ENCODE data around the gene CHADL. TPM values are rescaled to one million over a fixed set of nuclear protein-coding genes. Genes with fewer than 3 reads are reported as not detected.

The CHADL gene
- total RNA-seq, 1 experiment from 2014 or later: 0.33 TPM

DNA sequence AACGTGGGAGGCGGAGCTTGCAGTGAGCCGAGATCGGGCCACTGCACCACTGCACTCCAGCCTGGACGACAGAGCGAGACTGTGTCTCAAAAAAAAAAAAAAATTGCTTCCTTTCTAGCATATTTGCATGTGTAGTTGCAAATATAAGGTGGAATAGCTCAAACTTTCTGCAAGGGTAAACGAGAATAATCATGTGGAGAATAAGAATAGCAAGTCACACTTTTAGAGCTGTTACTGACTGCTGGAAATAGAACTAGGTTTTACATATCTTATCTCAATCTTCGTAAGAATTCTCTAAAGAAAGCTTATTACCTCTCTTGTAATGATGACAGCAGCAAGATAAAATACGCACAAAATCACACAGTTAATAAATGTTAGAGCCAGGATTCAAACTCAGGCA is 34.0 kb downstream of the CHADL start:
- H3K4me1 ChIP-seq (ENCODE audit: control insufficient read depth, insufficient read depth, low read length): no peaks in the 10 kb centered on the region
- TF ChIP-seq REST (IDR thresholded peaks at IDR 0.05; ENCODE audit: insufficient read depth in 1 of 2, low read depth in 2 of 2, low read length in 1 of 2): no peak
- no peak for TF ChIP-seq POLR2AphosphoS5 (IDR thresholded peaks at IDR 0.05; ENCODE audit: low read depth, low read length)
- TF ChIP-seq SIN3A (IDR thresholded peaks at IDR 0.05; ENCODE audit: borderline replicate concordance, insufficient read depth, low read depth, low read length): no peak
- no peak for TF ChIP-seq TCF7L2 (IDR thresholded peaks at IDR 0.05; ENCODE audit: low read depth, low read length)
- TF ChIP-seq, protein P1, sequence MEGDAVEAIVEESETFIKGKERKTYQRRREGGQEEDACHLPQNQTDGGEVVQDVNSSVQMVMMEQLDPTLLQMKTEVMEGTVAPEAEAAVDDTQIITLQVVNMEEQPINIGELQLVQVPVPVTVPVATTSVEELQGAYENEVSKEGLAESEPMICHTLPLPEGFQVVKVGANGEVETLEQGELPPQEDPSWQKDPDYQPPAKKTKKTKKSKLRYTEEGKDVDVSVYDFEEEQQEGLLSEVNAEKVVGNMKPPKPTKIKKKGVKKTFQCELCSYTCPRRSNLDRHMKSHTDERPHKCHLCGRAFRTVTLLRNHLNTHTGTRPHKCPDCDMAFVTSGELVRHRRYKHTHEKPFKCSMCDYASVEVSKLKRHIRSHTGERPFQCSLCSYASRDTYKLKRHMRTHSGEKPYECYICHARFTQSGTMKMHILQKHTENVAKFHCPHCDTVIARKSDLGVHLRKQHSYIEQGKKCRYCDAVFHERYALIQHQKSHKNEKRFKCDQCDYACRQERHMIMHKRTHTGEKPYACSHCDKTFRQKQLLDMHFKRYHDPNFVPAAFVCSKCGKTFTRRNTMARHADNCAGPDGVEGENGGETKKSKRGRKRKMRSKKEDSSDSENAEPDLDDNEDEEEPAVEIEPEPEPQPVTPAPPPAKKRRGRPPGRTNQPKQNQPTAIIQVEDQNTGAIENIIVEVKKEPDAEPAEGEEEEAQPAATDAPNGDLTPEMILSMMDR (IDR thresholded peaks at IDR 0.05): no peak
- ChIA-PET POLR2A (no interaction called here), CTCF (interaction anchor here (0.6 kb wide), 1 partner anchor 17 kb away, joined by 4 read pairs; no protein-coding TSS in a partner anchor)
- DNase-seq (ENCODE audit: low read depth, low spot score): no peak
- no peaks in the 10 kb centered on the region; the same call in 1 of the 2 replicates for H3K36me3 ChIP-seq (ENCODE audit: control insufficient read depth, insufficient read depth, low read length)
- H3K9me3 ChIP-seq (ENCODE audit: control insufficient read depth, insufficient read depth, low read depth, low read length): no peaks in the 10 kb centered on the region
- no peaks in the 10 kb centered on the region for H3K27me3 ChIP-seq (ENCODE audit: control insufficient read depth, insufficient read depth, low read length)
- in situ Hi-C loops (cut with HindIII; ENCODE audit: low pct_unique_long_range_greater_than_20kb, low sequenced_read_pairs) (no loop called here), intact Hi-C loops (cut with micrococcal nuclease; ENCODE audit: unreplicated experiment) (no loop called here)
- no peak for ATAC-seq
- no peak overlapping the region for H3K27ac ChIP-seq (ENCODE audit: low read length)
- no peak overlapping the region for H3K4me3 ChIP-seq (ENCODE audit: low read depth in 2 of 2, low read length in 2 of 2)
- BruUV-seq (replicated peaks): TSS peak; percentile 66

GRCh38 chr22:41204992-41205900 is 35.5 kb downstream of the CHADL start, which contains the start of gene L3MBTL2:
Gene L3MBTL2 (plus strand): TSS chr22:41205312. CDS start chr22:41205363, 51 bp downstream.
- H3K9me3 ChIP-seq (ENCODE audit: control insufficient read depth, insufficient read depth, low read depth, low read length): no peaks in the 10 kb centered on the region
- ChIA-PET POLR2A (interaction anchor here (0.5 kb wide), 1 partner anchor 38 kb away, joined by 6 read pairs; no protein-coding TSS in a partner anchor), CTCF (no interaction called here)
- H3K36me3 ChIP-seq (ENCODE audit: control insufficient read depth, insufficient read depth, low read length): no peaks in the 10 kb centered on the region; the same call in 1 of the 2 replicates
- H3K4me1 ChIP-seq (ENCODE audit: control insufficient read depth, insufficient read depth, low read length): no peaks in the 10 kb centered on the region
- in situ Hi-C loops (cut with HindIII; ENCODE audit: low pct_unique_long_range_greater_than_20kb, low sequenced_read_pairs): no loop called here
- H3K4me3 ChIP-seq (ENCODE audit: low read depth in 2 of 2, low read length in 2 of 2): peak within 1 kb of the TSS; percentile 75 to 92
- TSS peak; percentile 94 for BruUV-seq (replicated peaks)
- DNase-seq (ENCODE audit: low read depth, low spot score) (peak; percentile 70), ATAC-seq (peak; percentile 100)
- peak within 1 kb of the TSS; percentile 96 for H3K27ac ChIP-seq (ENCODE audit: low read length)
- intact Hi-C loops (cut with micrococcal nuclease; ENCODE audit: unreplicated experiment): no loop called here
- no peaks in the 10 kb centered on the region for H3K27me3 ChIP-seq (ENCODE audit: control insufficient read depth, insufficient read depth, low read length)
- no peak for TF ChIP-seq TCF7L2 (IDR thresholded peaks at IDR 0.05; ENCODE audit: low read depth, low read length)
- peak; percentile 68 for TF ChIP-seq POLR2AphosphoS5 (IDR thresholded peaks at IDR 0.05; ENCODE audit: low read depth, low read length)
